Naive B cell (primary cell): ENCODE data around the gene GALNT1. TPM values are rescaled to one million over a fixed set of nuclear protein-coding genes. Genes with fewer than 3 reads are reported as not detected.
A peak's percentile ranks its signal among the peaks of the same experiment; 100 is the strongest.

Experiments used
- ATAC-seq, 2 donors: fragments of 150-1000 bp; cut with Tn5 transposase; 2 replicates each; pipeline ENCODE4 v1.10.0; 2021; ENCODE audit warnings: low read depth in 2 of 2, mild to moderate bottlenecking in 2 of 2, moderate library complexity in 2 of 2
- DNase-seq: peaks from one replicate; pipeline ENCODE4 v3.0.0; 2022
- H3K27ac Mint-ChIP-seq, 6 donors: one replicate each; pipeline ENCODE4 v1.8.0; 2020 to 2022; ENCODE audit warnings: mild to moderate bottlenecking in 6 of 6, mixed read lengths in 6 of 6, moderate library complexity in 5 of 6, inconsistent platforms in 2 of 6
- H3K27me3 Mint-ChIP-seq, 3 donors: one replicate each; pipeline ENCODE4 v1.8.0; 2021 to 2022; ENCODE audit warnings: mixed read lengths in 3 of 3, mild to moderate bottlenecking in 1 of 3
- H3K36me3 Mint-ChIP-seq, 2 donors: one replicate each; pipeline ENCODE4 v1.8.0; 2020 to 2022; ENCODE audit warnings: mixed read lengths in 2 of 2, inconsistent platforms in 1 of 2, mild to moderate bottlenecking in 1 of 2
- H3K4me1 Mint-ChIP-seq, 3 donors: one replicate each; pipeline ENCODE4 v1.8.0; 2020 to 2022; ENCODE audit warnings: mixed read lengths in 3 of 3, inconsistent platforms in 1 of 3, mild to moderate bottlenecking in 1 of 3, moderate library complexity in 1 of 3
- H3K4me3 Mint-ChIP-seq, 8 donors: one replicate each; pipeline ENCODE4 v1.8.0; 2020 to 2022; ENCODE audit warnings: mild to moderate bottlenecking in 8 of 8, mixed read lengths in 8 of 8, moderate library complexity in 8 of 8, inconsistent platforms in 2 of 8
- H3K9me3 Mint-ChIP-seq, 7 donors: one replicate each; pipeline ENCODE4 v1.8.0; 2020 to 2022; ENCODE audit warnings: mixed read lengths in 7 of 7, mild to moderate bottlenecking in 5 of 7, inconsistent platforms in 2 of 7, moderate library complexity in 1 of 7
- polyA plus RNA-seq, 6 donors: library from polyadenylated mRNA; unstranded; fragments of 300-500 nt; fragmentation: Illumina TruSeq; gene quantifications; one replicate each; pipeline ENCODE4 v1.2.3, GENCODE V29; 2021; ENCODE audit warnings: low read depth in 6 of 6

GALNT1 gene
- polyA plus RNA-seq, 6 donors from 2014 or later: 34.3 to 72.5 (median 42.7) TPM

DNA sequence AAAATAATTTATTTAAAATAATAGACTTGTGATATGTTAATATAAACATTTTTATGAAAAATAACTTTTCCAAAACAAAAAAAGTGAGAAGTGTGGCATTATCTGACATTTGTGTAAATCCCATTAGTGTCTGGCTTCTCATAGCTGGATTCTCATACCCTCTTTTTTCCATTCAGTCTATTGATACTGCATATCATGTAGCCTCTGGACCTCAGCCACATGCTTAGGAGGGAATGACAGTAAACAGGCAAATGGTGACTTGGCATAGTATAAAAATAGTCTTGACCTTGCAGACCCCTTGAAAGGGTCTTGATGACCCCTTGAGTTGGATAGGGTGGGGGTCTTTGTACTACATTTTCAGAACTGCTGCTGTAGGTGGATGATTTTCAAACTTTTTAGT is 29.2 kb downstream of the GALNT1 start:
- H3K27ac Mint-ChIP-seq: peak overlapping the region in 1 of 6 donors; percentile 61
- no peak overlapping the region for H3K4me3 Mint-ChIP-seq
- DNase-seq (no peak), ATAC-seq (no peak)
- no peaks in the 10 kb centered on the region for H3K9me3 Mint-ChIP-seq
- H3K27me3 Mint-ChIP-seq: no peaks in the 10 kb centered on the region
- no peaks in the 10 kb centered on the region for H3K36me3 Mint-ChIP-seq
- peaks cover 27 to 40% (median 31%) of the 10 kb centered on the region in 3 donors for H3K4me1 Mint-ChIP-seq

DNA sequence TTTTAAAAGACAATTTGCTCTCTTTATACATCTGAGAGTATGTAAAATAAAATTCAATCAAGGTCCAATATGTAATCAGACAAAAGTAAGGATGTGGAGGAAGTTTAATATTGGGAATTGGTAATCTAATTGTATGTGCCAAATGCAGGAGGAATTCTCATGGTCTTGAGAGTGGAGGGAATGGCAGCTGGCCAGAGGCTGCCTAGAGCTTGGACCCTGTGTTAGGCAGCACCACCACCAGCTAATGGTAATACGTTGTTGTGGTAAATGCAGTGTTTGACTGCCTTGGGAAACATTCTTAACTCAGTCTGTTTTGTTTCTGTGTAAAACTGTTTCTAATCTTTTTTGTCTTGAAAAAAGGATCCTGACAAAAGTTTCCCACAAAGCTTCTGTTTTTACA is 30.0 kb downstream of the GALNT1 start:
- H3K4me3 Mint-ChIP-seq: no peak overlapping the region
- peak overlapping the region in 3 of 6 donors; percentile 30 to 70 (median 33) for H3K27ac Mint-ChIP-seq
- ATAC-seq (no peak), DNase-seq (no peak)
- H3K27me3 Mint-ChIP-seq: no peaks in the 10 kb centered on the region
- no peaks in the 10 kb centered on the region for H3K9me3 Mint-ChIP-seq
- no peaks in the 10 kb centered on the region for H3K36me3 Mint-ChIP-seq
- H3K4me1 Mint-ChIP-seq: peaks cover 21 to 35% (median 27%) of the 10 kb centered on the region in 3 donors

DNA sequence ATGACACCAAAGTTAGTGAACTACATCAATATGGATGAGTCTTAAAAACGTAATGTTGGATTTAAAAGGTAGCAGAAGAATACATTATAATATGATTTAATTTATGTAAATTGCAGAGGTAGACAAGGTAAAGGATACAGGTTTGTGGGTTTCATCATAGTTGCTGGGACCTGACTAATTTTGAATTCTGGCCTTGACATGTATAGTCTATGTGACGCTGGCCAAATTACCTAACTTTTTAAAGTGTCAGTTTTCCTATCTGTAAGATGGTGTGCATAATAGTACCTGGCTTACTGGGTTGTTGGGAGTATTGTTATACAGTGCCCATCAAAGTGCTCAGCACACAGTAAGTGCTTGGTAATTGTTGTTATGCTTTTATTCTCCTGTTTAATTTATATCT is 34.5 kb downstream of the GALNT1 start:
- Mint-ChIP-seq H3K36me3 (no peaks in the 10 kb centered on the region), H3K27ac (no peak overlapping the region), H3K27me3 (no peaks in the 10 kb centered on the region), H3K4me3 (no peak overlapping the region), H3K9me3 (no peaks in the 10 kb centered on the region), H3K4me1 (peaks cover 5 to 24% (median 22%) of the 10 kb centered on the region in 3 donors)
- ATAC-seq (no peak), DNase-seq (no peak)

- peak; percentile 79 for DNase-seq
- H3K27ac Mint-ChIP-seq: no peak overlapping the region
Measured at GRCh38 chr18:35616664-35617423, 35.3 kb downstream of the GALNT1 start.

GRCh38 chr18:35617865-35618264 is 36.3 kb downstream of the GALNT1 start:
- ATAC-seq: no peak
- no peak for DNase-seq
- H3K4me3 Mint-ChIP-seq: no peak overlapping the region
- no peaks in the 10 kb centered on the region for H3K27me3 Mint-ChIP-seq
- no peak overlapping the region for H3K27ac Mint-ChIP-seq
- H3K36me3 Mint-ChIP-seq: no peaks in the 10 kb centered on the region
- no peaks in the 10 kb centered on the region for H3K9me3 Mint-ChIP-seq
- H3K4me1 Mint-ChIP-seq: peaks cover 7 to 35% (median 22%) of the 10 kb centered on the region in 3 donors

More at GRCh38 chr18:35616664-35617423, 35.3 kb downstream of the GALNT1 start:
- Mint-ChIP-seq H3K9me3 (no peaks in the 10 kb centered on the region), H3K36me3 (no peaks in the 10 kb centered on the region), H3K4me3 (no peak overlapping the region), H3K27me3 (no peaks in the 10 kb centered on the region), H3K4me1 (peaks cover 0 to 29% (median 18%) of the 10 kb centered on the region in 3 donors)
- peak; percentile 98 for ATAC-seq

- ATAC-seq (no peak), DNase-seq (no peak)
- H3K27ac Mint-ChIP-seq: no peak overlapping the region
- H3K4me1 Mint-ChIP-seq: peaks cover 11 to 40% (median 22%) of the 10 kb centered on the region in 3 donors
- H3K36me3 Mint-ChIP-seq: no peaks in the 10 kb centered on the region
- H3K4me3 Mint-ChIP-seq: no peak overlapping the region
- no peaks in the 10 kb centered on the region for H3K9me3 Mint-ChIP-seq
- no peaks in the 10 kb centered on the region for H3K27me3 Mint-ChIP-seq
Measured at GRCh38 chr18:35618289-35618688, 36.7 kb downstream of the GALNT1 start.

GRCh38 chr18:35618696-35619095 is 37.2 kb downstream of the GALNT1 start:
- DNase-seq (no peak), ATAC-seq (no peak)
- Mint-ChIP-seq H3K27ac (no peak overlapping the region), H3K36me3 (no peaks in the 10 kb centered on the region), H3K27me3 (no peaks in the 10 kb centered on the region), H3K9me3 (no peaks in the 10 kb centered on the region), H3K4me3 (no peak overlapping the region), H3K4me1 (peaks cover 15 to 44% (median 25%) of the 10 kb centered on the region in 3 donors)

DNA sequence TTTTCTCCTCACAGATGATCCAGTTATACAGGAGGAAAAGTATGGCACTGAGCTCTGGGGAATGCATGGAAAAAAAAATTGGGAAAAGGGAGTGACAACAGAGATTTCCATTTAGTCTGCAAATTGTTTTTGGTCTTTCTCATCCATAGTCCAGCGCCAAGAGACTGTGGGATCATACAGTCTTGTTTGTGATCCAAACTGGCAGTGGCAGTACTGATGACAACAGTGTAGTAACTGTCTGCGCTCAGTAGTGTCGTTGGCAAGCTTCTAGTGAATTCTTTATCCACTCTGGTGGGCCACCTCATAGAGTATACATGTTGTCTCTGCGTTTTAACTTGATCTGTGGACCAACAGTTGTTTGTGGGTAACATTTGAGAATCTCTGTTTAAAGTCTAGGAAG is 37.9 kb downstream of the GALNT1 start:
- peaks cover 22 to 51% (median 31%) of the 10 kb centered on the region in 3 donors for H3K4me1 Mint-ChIP-seq
- no peaks in the 10 kb centered on the region for H3K9me3 Mint-ChIP-seq
- H3K4me3 Mint-ChIP-seq: no peak overlapping the region
- H3K27me3 Mint-ChIP-seq: no peaks in the 10 kb centered on the region
- peak overlapping the region in 2 of 6 donors; percentile 10 to 77 for H3K27ac Mint-ChIP-seq
- H3K36me3 Mint-ChIP-seq: no peaks in the 10 kb centered on the region
- no peak for DNase-seq
- no peak for ATAC-seq

GRCh38 chr18:35619941-35620340 is 38.4 kb downstream of the GALNT1 start:
- Mint-ChIP-seq H3K27me3 (no peaks in the 10 kb centered on the region), H3K4me3 (no peak overlapping the region), H3K9me3 (no peaks in the 10 kb centered on the region), H3K4me1 (peaks cover 23 to 52% (median 31%) of the 10 kb centered on the region in 3 donors), H3K36me3 (no peaks in the 10 kb centered on the region), H3K27ac (peak overlapping the region in 3 of 6 donors; percentile 56 to 77 (median 67))
- DNase-seq (no peak), ATAC-seq (no peak)

DNA sequence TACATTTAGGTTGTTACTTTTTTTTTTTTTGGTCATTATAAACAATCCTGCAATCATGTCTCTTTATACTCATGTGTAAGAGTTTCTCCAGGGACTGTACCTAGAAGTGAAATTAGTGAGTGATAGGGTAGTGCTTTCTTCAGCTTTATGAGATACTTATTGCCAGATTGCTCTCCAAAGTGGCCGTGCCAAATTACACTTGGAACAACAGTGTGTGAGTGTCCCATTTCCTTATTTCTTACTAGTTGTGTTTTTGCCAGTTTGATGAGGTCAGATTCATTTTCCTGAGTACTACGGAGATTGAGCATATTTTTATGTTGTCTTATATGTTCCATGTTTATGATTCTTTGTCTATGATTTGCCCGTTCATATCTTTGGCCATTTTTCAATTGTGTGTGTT is 39.2 kb downstream of the GALNT1 start:
- Mint-ChIP-seq H3K9me3 (peaks cover 0 to under 1% (median 0%) of the 10 kb centered on the region in 7 donors), H3K4me1 (peaks cover 30 to 46% (median 32%) of the 10 kb centered on the region in 3 donors), H3K27ac (peak overlapping the region in 1 of 6 donors; percentile 16), H3K36me3 (peaks cover under 1 to 2% of the 10 kb centered on the region in 2 donors), H3K4me3 (peak overlapping the region in 2 of 8 donors; percentile 23 to 53), H3K27me3 (no peaks in the 10 kb centered on the region)
- DNase-seq: no peak
- no peak for ATAC-seq

DNA sequence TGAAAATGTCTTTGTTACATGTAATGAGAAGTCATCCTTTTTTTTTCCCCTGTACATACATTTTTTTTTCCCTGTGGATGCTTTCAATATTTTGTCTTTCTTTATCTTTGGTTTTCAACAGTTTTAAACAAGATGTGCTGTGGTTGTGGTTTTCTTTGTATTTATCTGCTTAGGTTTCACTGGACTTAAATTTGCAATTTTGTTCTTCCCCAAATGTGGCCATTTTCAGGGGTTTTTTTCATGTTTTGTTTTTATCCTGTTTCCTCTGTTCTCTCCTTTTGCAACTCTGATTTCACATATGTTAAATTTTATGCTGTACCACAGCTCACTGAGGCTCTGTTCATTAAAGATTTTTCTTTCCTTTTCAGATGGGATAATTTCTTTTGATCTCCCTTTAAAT is 41.7 kb downstream of the GALNT1 start:
- Mint-ChIP-seq H3K27ac (peak overlapping the region in 1 of 6 donors; percentile 19), H3K4me3 (peak overlapping the region in 2 of 8 donors; percentile 6 to 74), H3K27me3 (no peaks in the 10 kb centered on the region), H3K4me1 (peaks cover 36 to 47% (median 39%) of the 10 kb centered on the region in 3 donors), H3K9me3 (peaks cover 0 to 8% (median 4%) of the 10 kb centered on the region in 7 donors), H3K36me3 (peaks cover 5 to 8% of the 10 kb centered on the region in 2 donors)
- DNase-seq (no peak), ATAC-seq (no peak)

DNA sequence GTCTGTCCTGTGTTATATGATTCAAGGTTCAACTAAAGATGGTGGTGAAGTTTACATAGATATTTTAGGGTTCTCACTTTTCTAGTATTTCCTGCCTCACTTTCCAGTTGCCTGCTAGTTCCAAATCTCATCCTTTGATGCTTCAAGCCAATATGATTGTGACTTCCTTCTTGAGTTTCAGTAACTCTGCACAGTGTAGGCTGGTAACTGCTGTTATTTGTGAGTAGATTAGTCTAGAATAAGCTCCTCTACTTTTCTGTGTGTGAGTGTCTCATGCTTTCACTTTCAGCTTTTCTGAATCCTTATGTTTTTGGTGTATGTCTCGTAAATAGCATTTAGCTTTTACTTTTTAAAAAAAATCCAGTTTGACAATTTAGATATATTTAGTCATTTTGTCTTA is 42.6 kb downstream of the GALNT1 start:
- Mint-ChIP-seq H3K4me1 (peaks cover 39 to 46% (median 42%) of the 10 kb centered on the region in 3 donors), H3K36me3 (peaks cover 5 to 8% of the 10 kb centered on the region in 2 donors)

GRCh38 chr18:35625232-35625631 is 43.7 kb downstream of the GALNT1 start:
- ATAC-seq (no peak), DNase-seq (no peak)
- no peaks in the 10 kb centered on the region for H3K27me3 Mint-ChIP-seq
- H3K4me3 Mint-ChIP-seq: no peak overlapping the region
- H3K9me3 Mint-ChIP-seq: peaks cover 0 to 8% (median 4%) of the 10 kb centered on the region in 7 donors
- H3K36me3 Mint-ChIP-seq: peaks cover 5 to 8% of the 10 kb centered on the region in 2 donors
- peak overlapping the region in 1 of 6 donors; percentile 60 for H3K27ac Mint-ChIP-seq
- H3K4me1 Mint-ChIP-seq: peaks cover 36 to 42% (median 41%) of the 10 kb centered on the region in 3 donors

More for the DNA sequence above, 42.6 kb downstream of the GALNT1 start:
- H3K27ac Mint-ChIP-seq: peak overlapping the region in 2 of 6 donors; percentile 7 to 48
- no peak for DNase-seq
- peaks cover 0 to 8% (median 4%) of the 10 kb centered on the region in 7 donors for H3K9me3 Mint-ChIP-seq
- H3K27me3 Mint-ChIP-seq: no peaks in the 10 kb centered on the region
- peak in 1 of 2 donors; percentile 51 for ATAC-seq
- H3K4me3 Mint-ChIP-seq: peak overlapping the region in 3 of 8 donors; percentile 4 to 37 (median 9)

- peaks cover 10 to 18% of the 10 kb centered on the region in 2 donors for H3K36me3 Mint-ChIP-seq
- H3K4me3 Mint-ChIP-seq: no peak overlapping the region
- peak overlapping the region in 1 of 6 donors; percentile 24 for H3K27ac Mint-ChIP-seq
- peaks cover 0 to 9% (median 3%) of the 10 kb centered on the region in 7 donors for H3K9me3 Mint-ChIP-seq
- no peaks in the 10 kb centered on the region for H3K27me3 Mint-ChIP-seq
- ATAC-seq (no peak), DNase-seq (no peak)
- peaks cover 2 to 18% (median 9%) of the 10 kb centered on the region in 3 donors for H3K4me1 Mint-ChIP-seq
Measured at GRCh38 chr18:35633761-35634160, 52.2 kb downstream of the GALNT1 start.
